CD14-positive monocyte (primary cell): Measurements from ENCODE around the gene UBE2E2. TPM values are rescaled to one million over a fixed set of nuclear protein-coding genes. Genes with fewer than 3 reads are reported as not detected.

Experiments
- DNase-seq, 3 donors: peaks; one replicate each; pipeline ENCODE4 v3.0.0-alpha.2; 2011 to 2022
- H2AFZ ChIP-seq: 2 replicates; pipeline ENCODE4 v1.6.0; 2012; ENCODE audit warnings: mild to moderate bottlenecking, low read depth, low read length, inconsistent platforms; ENCODE audit not compliant: insufficient read depth, poor library complexity, severe bottlenecking
- H3K27ac ChIP-seq, 2 donors: 1 replicate in 1 of 2; 2 replicates in 1 of 2; pipeline ENCODE4 v1.5.1; 2012 to 2013; ENCODE audit warnings: low read length in 2 of 2, control low read depth in 1 of 2, inconsistent platforms in 1 of 2, low read depth in 1 of 2, mild to moderate bottlenecking in 1 of 2
- H3K27me3 ChIP-seq, 2 donors: one replicate each; pipeline versions ENCODE4 v1.6.0 to v1.6.1; 2011 to 2013; ENCODE audit warnings: low read length in 2 of 2; ENCODE audit not compliant: control insufficient read depth in 2 of 2, insufficient read depth in 2 of 2
- H3K36me3 ChIP-seq, 2 donors: replicated peaks in 1 of 2; 1 replicate in 1 of 2; 2 replicates in 1 of 2; pipeline versions ENCODE4 v1.5.1 to v1.6.1; 2012 to 2013; ENCODE audit warnings: low read length in 2 of 2, control low read depth in 1 of 2, inconsistent platforms in 1 of 2, mild to moderate bottlenecking in 1 of 2; ENCODE audit not compliant: insufficient read depth in 2 of 2, control insufficient read depth in 1 of 2
- H3K4me1 ChIP-seq, 2 donors: 1 replicate in 1 of 2; 2 replicates in 1 of 2; pipeline versions ENCODE4 v1.5.1 to v1.6.1; 2012 to 2013; ENCODE audit warnings: low read length in 2 of 2, control low read depth in 1 of 2, inconsistent platforms in 1 of 2, mild to moderate bottlenecking in 1 of 2, moderate library complexity in 1 of 2; ENCODE audit not compliant: insufficient read depth in 2 of 2, control insufficient read depth in 1 of 2
- H3K4me2 ChIP-seq: replicated peaks from 2 replicates; pipeline ENCODE3; 2012; ENCODE audit warnings: low read length, moderate library complexity, mild to moderate bottlenecking; ENCODE audit not compliant: poor library complexity, severe bottlenecking; ENCODE audit errors: extremely low read depth
- H3K4me3 ChIP-seq, 3 experiments: fragments of 200-600 bp in 1 of 3; sonication (generic) in 1 of 3; replicated peaks in 1 of 3; 1 replicate in 2 of 3; 2 replicates in 1 of 3; pipeline ENCODE4 v1.5.1; 2011 to 2013; ENCODE audit warnings: low read length in 3 of 3, mild to moderate bottlenecking in 3 of 3, control low read depth in 2 of 3, low read depth in 2 of 3, inconsistent platforms in 1 of 3, moderate library complexity in 1 of 3
- H3K79me2 ChIP-seq: 2 replicates; pipeline ENCODE4 v1.6.0; 2012; ENCODE audit warnings: mild to moderate bottlenecking, control low read depth, inconsistent platforms, low read length, moderate library complexity; ENCODE audit not compliant: insufficient read depth
- H3K9ac ChIP-seq: 2 replicates; pipeline ENCODE4 v1.6.0; 2017; ENCODE audit warnings: low read length, mild to moderate bottlenecking; ENCODE audit not compliant: insufficient read depth, poor library complexity, severe bottlenecking
- H3K9me3 ChIP-seq, 2 donors: replicated peaks in 1 of 2; 1 replicate in 1 of 2; 2 replicates in 1 of 2; pipeline versions ENCODE4 v1.5.1 to v1.6.1; 2012 to 2013; ENCODE audit warnings: low read length in 2 of 2, control low read depth in 1 of 2; ENCODE audit not compliant: control insufficient read depth in 1 of 2, insufficient read depth in 1 of 2
- H4K20me1 ChIP-seq: 2 replicates; pipeline ENCODE4 v1.6.0; 2012; ENCODE audit warnings: mild to moderate bottlenecking, low read length, control low read depth, moderate library complexity; ENCODE audit not compliant: insufficient read depth
- H3K27ac Mint-ChIP-seq, 7 donors: one replicate each; pipeline ENCODE4 v1.8.0; 2020; ENCODE audit warnings: mild to moderate bottlenecking in 7 of 7, mixed read lengths in 7 of 7, moderate library complexity in 6 of 7, inconsistent platforms in 2 of 7
- H3K27me3 Mint-ChIP-seq, 3 donors: one replicate each; pipeline ENCODE4 v1.8.0; 2021 to 2022; ENCODE audit warnings: low read depth in 3 of 3, mild to moderate bottlenecking in 3 of 3, mixed read lengths in 3 of 3, moderate library complexity in 3 of 3, inconsistent platforms in 1 of 3
- H3K36me3 Mint-ChIP-seq, 2 donors: one replicate each; pipeline ENCODE4 v1.8.0; 2020; ENCODE audit warnings: mixed read lengths in 2 of 2, inconsistent platforms in 1 of 2, mild to moderate bottlenecking in 1 of 2
- H3K4me1 Mint-ChIP-seq: one replicate; pipeline ENCODE4 v1.8.0; 2020; ENCODE audit warnings: mild to moderate bottlenecking, mixed read lengths
- H3K4me3 Mint-ChIP-seq, 2 donors: one replicate each; pipeline ENCODE4 v1.8.0; 2020; ENCODE audit warnings: mild to moderate bottlenecking in 2 of 2, mixed read lengths in 2 of 2, moderate library complexity in 1 of 2
- H3K9me3 Mint-ChIP-seq, 7 donors: one replicate each; pipeline ENCODE4 v1.8.0; 2020 to 2022; ENCODE audit warnings: mixed read lengths in 7 of 7, mild to moderate bottlenecking in 6 of 7, moderate library complexity in 6 of 7, inconsistent platforms in 2 of 7
- WGBS: methylation state at CpG from one replicate; pipeline ENCODE4 v1.1.5; 2013; ENCODE audit warnings: missing lambda C conversion rate; ENCODE audit not compliant: insufficient coverage; 5-methylcytosine and 5-hydroxymethylcytosine counted together
- intact Hi-C, 2 donors: fragments of 100-400 bp; cut with micrococcal nuclease; formaldehyde crosslinking; loops; one replicate each; pipeline versions ENCODE4 v1.15.0 to v1.15.1; 2023
- polyA plus RNA-seq, 3 donors: library from polyadenylated mRNA; depleted of rRNA in 1 of 3; unstranded in 2 of 3; stranded (reverse) in 1 of 3; fragments of 300-500 nt in 2 of 3; fragments of >200 nt in 1 of 3; fragmentation: Illumina TruSeq in 2 of 3; gene quantifications; 1 replicate in 2 of 3; 2 replicates in 1 of 3; pipeline ENCODE4 v1.2.3, GENCODE V29; 2012 to 2021
- TF ChIP-seq, protein P1 (sequence below): fragments of 200-600 bp; IDR thresholded peaks from one replicate; pipeline ENCODE4 v1.8.0; 2022; ENCODE audit warnings: antibody characterized with exemption, mild to moderate bottlenecking

The UBE2E2 gene
- polyA plus RNA-seq, 3 donors = 25.8 to 78.0 (median 66.3) TPM

DNA sequence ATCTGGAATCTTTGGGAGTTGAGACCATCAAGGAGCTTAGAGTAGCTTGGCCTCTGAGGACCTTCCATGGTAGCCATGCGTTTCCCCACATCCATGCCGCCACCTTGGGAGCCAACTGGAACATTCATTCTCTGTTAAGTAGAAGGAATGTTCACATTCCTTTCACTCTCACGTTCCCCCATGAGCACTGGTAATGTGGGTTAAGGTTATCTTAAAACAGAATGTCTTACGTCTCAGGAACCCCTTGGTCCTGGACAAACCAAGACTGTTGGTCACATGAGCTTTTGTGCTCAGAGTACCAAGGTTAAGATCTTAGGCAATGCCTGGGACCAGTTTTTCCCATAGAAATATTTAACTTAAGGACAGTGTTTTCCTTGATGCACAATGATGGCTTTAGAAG is 390.9 kb downstream of the UBE2E2 start:
- intact Hi-C loops = no loop called here
- no CpG with 5 or more reads among the region's 4 CpGs for WGBS
- H3K27ac ChIP-seq = no peak overlapping the region
- H3K4me3 ChIP-seq = no peak overlapping the region
- TF ChIP-seq, protein P1, sequence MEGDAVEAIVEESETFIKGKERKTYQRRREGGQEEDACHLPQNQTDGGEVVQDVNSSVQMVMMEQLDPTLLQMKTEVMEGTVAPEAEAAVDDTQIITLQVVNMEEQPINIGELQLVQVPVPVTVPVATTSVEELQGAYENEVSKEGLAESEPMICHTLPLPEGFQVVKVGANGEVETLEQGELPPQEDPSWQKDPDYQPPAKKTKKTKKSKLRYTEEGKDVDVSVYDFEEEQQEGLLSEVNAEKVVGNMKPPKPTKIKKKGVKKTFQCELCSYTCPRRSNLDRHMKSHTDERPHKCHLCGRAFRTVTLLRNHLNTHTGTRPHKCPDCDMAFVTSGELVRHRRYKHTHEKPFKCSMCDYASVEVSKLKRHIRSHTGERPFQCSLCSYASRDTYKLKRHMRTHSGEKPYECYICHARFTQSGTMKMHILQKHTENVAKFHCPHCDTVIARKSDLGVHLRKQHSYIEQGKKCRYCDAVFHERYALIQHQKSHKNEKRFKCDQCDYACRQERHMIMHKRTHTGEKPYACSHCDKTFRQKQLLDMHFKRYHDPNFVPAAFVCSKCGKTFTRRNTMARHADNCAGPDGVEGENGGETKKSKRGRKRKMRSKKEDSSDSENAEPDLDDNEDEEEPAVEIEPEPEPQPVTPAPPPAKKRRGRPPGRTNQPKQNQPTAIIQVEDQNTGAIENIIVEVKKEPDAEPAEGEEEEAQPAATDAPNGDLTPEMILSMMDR = no peak
- H3K9me3 Mint-ChIP-seq = peaks cover 0 to 7% (median 3%) of the 10 kb centered on the region in 7 donors
- peaks cover 0 to 3% (median under 1%) of the 10 kb centered on the region in 3 donors for H3K27me3 Mint-ChIP-seq
- H3K4me2 ChIP-seq = no peak overlapping the region
- no peaks in the 10 kb centered on the region for H4K20me1 ChIP-seq
- H3K27ac Mint-ChIP-seq = no peak overlapping the region
- DNase-seq = no peak
- H3K27me3 ChIP-seq = no peaks in the 10 kb centered on the region
- peaks cover 3 to 5% of the 10 kb centered on the region in 2 donors for H3K36me3 ChIP-seq
- H3K9ac ChIP-seq = no peak overlapping the region
- no peaks in the 10 kb centered on the region for H3K9me3 ChIP-seq
- no peak overlapping the region for H3K4me3 Mint-ChIP-seq
- H3K36me3 Mint-ChIP-seq = peaks cover 20% of the 10 kb centered on the region in 2 donors
- no peak overlapping the region for H2AFZ ChIP-seq
- H3K4me1 ChIP-seq = no peaks in the 10 kb centered on the region
- H3K4me1 Mint-ChIP-seq = no peaks in the 10 kb centered on the region
- no peaks in the 10 kb centered on the region for H3K79me2 ChIP-seq

DNA sequence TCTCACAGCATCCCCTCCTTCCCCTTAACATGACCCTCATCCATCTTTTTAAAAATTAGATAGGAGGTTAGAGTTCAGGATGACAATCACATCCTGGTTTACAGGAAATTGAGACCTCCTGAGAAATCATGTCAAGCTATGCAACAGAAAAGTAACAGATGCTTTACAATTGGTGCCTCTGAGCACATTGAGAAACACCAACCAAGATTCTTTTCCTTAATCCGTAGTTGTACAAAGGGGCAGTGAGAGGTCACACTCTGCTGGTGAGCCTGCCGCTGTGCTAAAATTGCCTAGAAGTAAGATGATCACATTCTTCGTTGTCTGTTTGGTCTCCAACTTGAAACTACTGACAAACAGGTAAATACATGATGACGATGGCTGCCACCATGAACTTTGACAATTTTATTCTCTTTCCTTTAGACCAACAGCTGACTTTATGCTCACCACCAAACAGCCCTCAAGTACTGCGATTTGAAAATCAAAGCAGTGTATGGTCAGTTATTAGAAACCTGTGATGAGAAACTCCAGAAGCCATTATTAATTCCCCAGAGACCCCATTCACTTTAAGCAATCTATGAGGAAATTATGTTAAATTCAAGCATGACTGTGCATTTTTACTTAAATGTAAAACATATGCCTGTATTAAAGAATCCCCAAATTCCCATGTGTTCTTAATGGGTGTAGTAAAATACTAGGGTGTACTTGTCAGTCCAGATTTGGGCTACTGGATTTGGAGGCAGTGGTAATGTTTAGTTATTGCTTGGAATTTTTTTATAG is 392.0 kb downstream of the UBE2E2 start:
- Histone ChIP-seq H3K79me2 (no peaks in the 10 kb centered on the region), H3K27ac (no peak overlapping the region), H3K4me2 (no peak overlapping the region), H3K27me3 (no peaks in the 10 kb centered on the region), H3K36me3 (peaks cover 0 to 5% of the 10 kb centered on the region in 2 donors), H3K4me1 (no peaks in the 10 kb centered on the region), H2AFZ (no peak overlapping the region), H4K20me1 (no peaks in the 10 kb centered on the region), H3K4me3 (no peak overlapping the region), H3K9me3 (no peaks in the 10 kb centered on the region), H3K9ac (no peak overlapping the region)
- Mint-ChIP-seq H3K27ac (peak overlapping the region in 1 of 7 donors; percentile 35), H3K27me3 (peaks cover 0 to 2% (median 1%) of the 10 kb centered on the region in 3 donors), H3K4me3 (no peak overlapping the region), H3K36me3 (peaks cover 13 to 18% of the 10 kb centered on the region in 2 donors), H3K9me3 (peaks cover 0 to 7% (median 3%) of the 10 kb centered on the region in 7 donors), H3K4me1 (no peaks in the 10 kb centered on the region)
- TF ChIP-seq, protein P1 = no peak
- DNase-seq = no peak
- intact Hi-C loops = no loop called here
- 100% methylated on average over 3 of the region's 5 CpGs for WGBS
